22Rv1 (cell line): ENCODE measurements around the gene HTR1A.

Experiments used
- CTCF ChIP-seq: fragments of 450-650 bp; IDR thresholded peaks from 2 replicates; pipeline ENCODE4 v1.5.1; 2017; ENCODE audit warnings: mild to moderate bottlenecking
- ZFX ChIP-seq: fragments of 450-650 bp; IDR thresholded peaks from 2 replicates; pipeline ENCODE4 v1.6.1; 2017; ENCODE audit warnings: antibody characterized with exemption, borderline replicate concordance

- no peak for TF ChIP-seq CTCF
- TF ChIP-seq ZFX: no peak
Measured at GRCh38 chr5:63958654-63959053, 3.6 kb downstream of the HTR1A start.
